DND-41 (cell line): ENCODE measurements around the gene KLF6.

Experiments
- CTCF ChIP-seq: IDR thresholded peaks from 2 replicates; pipeline ENCODE4 v1.5.1; 2012; ENCODE audit warnings: borderline replicate concordance, low read length, moderate library complexity, mild to moderate bottlenecking; ENCODE audit not compliant: poor library complexity, severe bottlenecking; ENCODE audit errors: extremely low read depth
- EZH2 ChIP-seq: IDR thresholded peaks from 3 replicates; pipeline ENCODE4 v1.6.1; 2012; ENCODE audit warnings: borderline replicate concordance, low read depth, mild to moderate bottlenecking, moderate library complexity, low read length, inconsistent platforms; ENCODE audit not compliant: severe bottlenecking

GRCh38 chr10:3757250-3757637 is 27.8 kb downstream of the KLF6 start:
- TF ChIP-seq CTCF (no peak), EZH2 (no peak)
